Left lung (tissue), 10 donors: ENCODE data around the gene CUTC. TPM values are rescaled to one million over a fixed set of nuclear protein-coding genes. Genes with fewer than 3 reads are reported as not detected.

Source experiments
- ATAC-seq: fragments of 200-7000 bp; cut with Tn5 transposase; one replicate; pipeline ENCODE4 v1.9.1; 2020; ENCODE audit warnings: moderate library complexity
- DNase-seq, 4 donors: peaks; one replicate each; pipeline ENCODE4 v3.0.0-alpha.2; 2013 to 2020
- H3K27ac ChIP-seq, 2 donors: fragments of 200-600 bp; sonication (generic) in 1 of 2; one replicate each; pipeline versions ENCODE4 v1.5.0 to v1.8.0; 2020 to 2021
- H3K27me3 ChIP-seq, 2 donors: fragments of 200-600 bp; sonication (generic) in 1 of 2; one replicate each; pipeline versions ENCODE4 v1.5.0 to v1.8.0; 2020 to 2021
- H3K36me3 ChIP-seq, 2 donors: fragments of 200-600 bp; sonication (generic) in 1 of 2; one replicate each; pipeline versions ENCODE4 v1.5.0 to v1.8.0; 2020 to 2021
- H3K4me1 ChIP-seq, 2 donors: fragments of 200-600 bp; one replicate each; pipeline ENCODE4 v1.8.0; 2021
- H3K4me3 ChIP-seq, 2 donors: fragments of 200-600 bp; sonication (generic) in 1 of 2; one replicate each; pipeline versions ENCODE4 v1.5.0 to v1.8.0; 2020 to 2021; ENCODE audit warnings: mild to moderate bottlenecking in 1 of 2
- H3K9me3 ChIP-seq, 2 donors: fragments of 200-600 bp; sonication (generic) in 1 of 2; one replicate each; pipeline versions ENCODE4 v1.5.0 to v1.8.0; 2020 to 2021
- intact Hi-C, 2 donors: fragments of 100-400 bp; cut with DNase I; formaldehyde crosslinking; loops; one replicate each; pipeline versions ENCODE4 v1.11.2 to v1.14.2; 2022
- polyA plus RNA-seq, 6 donors: library from polyadenylated mRNA; unstranded; fragments of 120-200 nt; gene quantifications; one replicate each; pipeline ENCODE4 v1.2.1, GENCODE V29; 2013; ENCODE audit not compliant: insufficient read length in 6 of 6
- total RNA-seq, 2 donors: library from RNA; stranded (reverse); fragmentation: NEBNext Ultra II Directional; extraction: Animal tissue kit (Norgen Biotek cat#: 25700); gene quantifications; one replicate each; pipeline ENCODE4 v1.2.1, GENCODE V29; 2021
- TF ChIP-seq, protein P1 (sequence below), 2 donors: fragments of 200-600 bp; sonication (generic) in 1 of 2; IDR thresholded peaks; one replicate each; pipeline versions ENCODE4 v1.5.0 to v1.8.0; 2021; ENCODE audit warnings: antibody characterized with exemption in 2 of 2
- donor health status: DM: no; HTN: yes; CAD: no.
- donor health status: DM: no; HTN: no; CAD: no.

CUTC gene
- total and polyA plus RNA-seq, 8 donors = 12.3 to 28.4 (median 22.4) TPM

DNA sequence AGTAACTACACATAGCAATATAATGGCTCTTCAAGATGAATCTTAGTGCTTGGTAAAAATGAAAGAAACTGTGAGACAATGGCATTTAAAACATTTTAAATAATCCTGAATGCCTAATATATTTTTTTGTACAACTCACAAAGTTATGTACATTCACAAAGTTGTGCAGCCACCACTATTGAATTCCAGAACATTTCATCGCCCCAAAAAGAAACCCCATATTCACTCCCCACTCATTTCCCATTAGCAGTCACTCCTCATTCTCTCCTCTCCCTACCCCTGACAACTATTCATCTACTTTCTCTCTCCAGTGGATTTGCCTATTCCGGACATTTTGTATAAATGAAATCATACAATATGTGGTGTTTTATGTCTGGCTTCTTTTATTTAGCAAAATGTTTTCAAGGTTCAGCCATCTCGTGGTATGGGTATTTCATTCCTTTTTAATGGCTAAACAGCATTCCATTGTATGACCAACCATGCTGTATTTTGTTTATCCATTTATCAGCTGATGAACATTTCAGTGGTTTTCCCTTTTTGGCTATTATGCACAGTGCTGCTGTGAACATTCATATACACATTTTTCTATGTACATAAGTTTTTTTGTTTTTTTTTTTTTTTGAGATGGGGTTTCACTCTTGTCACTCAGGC is 38.0 kb upstream of the CUTC start:
- Histone ChIP-seq H3K27ac (no peak overlapping the region), H3K4me3 (no peak overlapping the region), H3K36me3 (peaks cover 0 to 90% of the 10 kb centered on the region in 2 donors), H3K27me3 (no peaks in the 10 kb centered on the region), H3K4me1 (no peaks in the 10 kb centered on the region), H3K9me3 (no peaks in the 10 kb centered on the region)
- no peak for ATAC-seq
- intact Hi-C loops = no loop called here
- DNase-seq = no peak
- TF ChIP-seq, protein P1, sequence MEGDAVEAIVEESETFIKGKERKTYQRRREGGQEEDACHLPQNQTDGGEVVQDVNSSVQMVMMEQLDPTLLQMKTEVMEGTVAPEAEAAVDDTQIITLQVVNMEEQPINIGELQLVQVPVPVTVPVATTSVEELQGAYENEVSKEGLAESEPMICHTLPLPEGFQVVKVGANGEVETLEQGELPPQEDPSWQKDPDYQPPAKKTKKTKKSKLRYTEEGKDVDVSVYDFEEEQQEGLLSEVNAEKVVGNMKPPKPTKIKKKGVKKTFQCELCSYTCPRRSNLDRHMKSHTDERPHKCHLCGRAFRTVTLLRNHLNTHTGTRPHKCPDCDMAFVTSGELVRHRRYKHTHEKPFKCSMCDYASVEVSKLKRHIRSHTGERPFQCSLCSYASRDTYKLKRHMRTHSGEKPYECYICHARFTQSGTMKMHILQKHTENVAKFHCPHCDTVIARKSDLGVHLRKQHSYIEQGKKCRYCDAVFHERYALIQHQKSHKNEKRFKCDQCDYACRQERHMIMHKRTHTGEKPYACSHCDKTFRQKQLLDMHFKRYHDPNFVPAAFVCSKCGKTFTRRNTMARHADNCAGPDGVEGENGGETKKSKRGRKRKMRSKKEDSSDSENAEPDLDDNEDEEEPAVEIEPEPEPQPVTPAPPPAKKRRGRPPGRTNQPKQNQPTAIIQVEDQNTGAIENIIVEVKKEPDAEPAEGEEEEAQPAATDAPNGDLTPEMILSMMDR (IDR thresholded peaks at IDR 0.05) = no peak

DNA sequence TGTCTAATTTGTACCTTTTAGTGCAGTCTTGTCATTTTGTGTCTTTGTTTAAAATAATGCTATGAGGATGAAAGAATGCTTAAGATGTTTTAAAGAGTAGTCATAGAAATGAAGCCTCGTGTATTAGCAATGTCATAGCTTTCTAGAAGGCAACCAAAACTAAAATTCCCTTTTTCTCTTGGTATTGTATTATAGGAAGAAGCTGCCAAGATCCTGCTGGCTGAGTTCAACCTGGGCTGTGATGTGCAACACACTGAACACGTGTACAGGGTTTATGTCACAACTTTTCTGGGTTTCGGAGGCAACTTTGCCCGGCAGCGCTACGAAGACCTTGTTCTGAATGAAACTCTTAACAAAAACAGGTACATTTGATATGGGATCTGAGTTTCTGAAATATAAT is 36.3 kb upstream of the CUTC start:
- H3K27me3 ChIP-seq = no peaks in the 10 kb centered on the region
- no peak overlapping the region for H3K4me3 ChIP-seq
- H3K27ac ChIP-seq = no peak overlapping the region
- peaks cover 0 to 98% of the 10 kb centered on the region in 2 donors for H3K36me3 ChIP-seq
- DNase-seq (no peak), ATAC-seq (no peak)
- no peaks in the 10 kb centered on the region for H3K9me3 ChIP-seq
- no peaks in the 10 kb centered on the region for H3K4me1 ChIP-seq
- intact Hi-C loops = no loop called here
- TF ChIP-seq, protein P1 (IDR thresholded peaks at IDR 0.05) = no peak

DNA sequence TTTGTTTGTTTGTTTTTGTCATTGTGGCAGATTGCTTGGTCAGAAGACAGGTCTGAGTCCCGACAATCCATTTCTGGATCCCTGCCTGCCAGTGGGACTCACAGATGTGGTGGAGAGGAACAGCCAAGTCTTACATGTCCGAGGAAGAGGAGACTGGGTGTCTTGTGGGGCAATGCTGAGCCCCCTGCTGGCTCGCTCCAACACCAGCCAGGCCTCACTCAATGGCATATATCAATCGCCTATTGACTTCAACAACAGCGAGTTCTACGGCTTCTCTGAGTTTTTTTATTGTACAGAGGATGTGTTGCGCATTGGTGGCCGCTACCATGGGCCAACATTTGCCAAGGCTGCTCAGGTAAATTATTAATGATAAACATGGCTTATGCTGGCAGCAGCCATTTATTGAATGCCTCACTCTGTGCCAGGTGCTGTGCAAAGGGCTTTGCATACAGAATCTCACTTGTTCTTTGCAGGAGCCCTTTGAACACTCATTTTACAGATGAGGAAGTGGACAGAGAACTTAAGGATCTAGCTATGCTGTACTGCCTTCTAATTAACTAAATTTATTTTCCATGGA is 33.4 kb upstream of the CUTC start:
- intact Hi-C loops = no loop called here
- no peaks in the 10 kb centered on the region for H3K9me3 ChIP-seq
- no peak overlapping the region for H3K27ac ChIP-seq
- H3K27me3 ChIP-seq = no peaks in the 10 kb centered on the region
- TF ChIP-seq, protein P1 (IDR thresholded peaks at IDR 0.05) = no peak
- H3K4me3 ChIP-seq = no peak overlapping the region
- H3K36me3 ChIP-seq = peaks cover 0 to 99% of the 10 kb centered on the region in 2 donors
- DNase-seq (no peak), ATAC-seq (no peak)
- no peaks in the 10 kb centered on the region for H3K4me1 ChIP-seq

DNA sequence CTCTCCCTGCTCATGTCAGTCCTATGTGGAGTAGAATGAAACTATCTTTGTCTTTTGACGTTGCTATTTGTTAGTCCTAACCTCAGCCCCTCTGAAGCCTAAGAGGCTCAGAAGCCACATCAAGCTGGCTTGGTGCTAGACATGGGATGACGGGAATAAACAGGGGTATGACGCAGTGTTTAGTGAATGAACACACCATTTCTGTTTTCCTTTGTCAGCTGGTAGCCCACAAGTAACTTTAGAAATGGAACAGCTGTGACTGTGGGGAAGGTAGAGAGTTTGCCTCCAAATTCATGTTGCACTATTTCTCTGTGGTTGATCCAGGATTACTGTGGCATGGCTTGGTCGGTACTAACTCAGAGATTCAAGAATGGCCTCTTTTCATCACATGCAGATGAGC is 31.4 kb upstream of the CUTC start:
- Histone ChIP-seq H3K36me3 (peaks cover 0 to 99% of the 10 kb centered on the region in 2 donors), H3K27ac (no peak overlapping the region), H3K4me1 (no peaks in the 10 kb centered on the region), H3K9me3 (no peaks in the 10 kb centered on the region), H3K4me3 (no peak overlapping the region), H3K27me3 (no peaks in the 10 kb centered on the region)
- ATAC-seq (no peak), DNase-seq (no peak)
- intact Hi-C loops = no loop called here
- TF ChIP-seq, protein P1 (IDR thresholded peaks at IDR 0.05) = no peak

DNA sequence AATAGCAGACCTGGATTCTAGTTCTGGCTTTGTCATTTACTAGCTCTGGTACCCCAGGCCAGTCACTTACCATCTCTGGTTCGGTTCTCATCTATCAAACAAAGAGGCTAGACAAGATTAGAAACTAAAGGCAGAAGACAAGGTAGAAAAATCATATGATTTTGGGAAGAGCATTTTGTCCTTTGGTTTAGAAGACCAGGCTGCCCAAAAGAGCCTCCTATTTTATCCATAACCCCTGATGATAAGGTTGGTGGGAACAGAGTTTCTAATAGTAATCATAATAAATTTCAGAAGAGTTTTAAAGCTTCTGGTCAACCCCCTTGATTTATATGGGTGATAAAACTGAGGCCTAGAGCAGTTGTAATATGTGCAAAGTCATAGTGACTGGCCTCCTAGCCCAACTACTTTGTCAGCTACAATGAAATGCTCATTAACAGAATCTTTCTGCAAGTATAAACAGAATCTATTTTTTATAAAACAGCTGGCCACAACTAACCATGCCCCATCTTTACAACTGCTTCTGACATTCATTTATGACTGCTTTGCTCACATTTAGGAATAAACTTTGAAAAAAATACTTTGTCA is 23.5 kb upstream of the CUTC start:
- DNase-seq (no peak), ATAC-seq (no peak)
- no peaks in the 10 kb centered on the region for H3K4me1 ChIP-seq
- H3K36me3 ChIP-seq = peaks cover 0 to 79% of the 10 kb centered on the region in 2 donors
- TF ChIP-seq, protein P1 (IDR thresholded peaks at IDR 0.05) = no peak
- no peaks in the 10 kb centered on the region for H3K27me3 ChIP-seq
- intact Hi-C loops = no loop called here
- H3K4me3 ChIP-seq = no peak overlapping the region
- no peaks in the 10 kb centered on the region for H3K9me3 ChIP-seq
- peak overlapping the region in 1 of 2 donors; percentile 4 for H3K27ac ChIP-seq
